ENCODE measurements around the gene NCOR1.
"Not testable (repeated sequence)": the region's sequence is repeated elsewhere in the genome, so short reads cannot be mapped to it uniquely, and the experiment has no call there.

Gene NCOR1

DNA sequence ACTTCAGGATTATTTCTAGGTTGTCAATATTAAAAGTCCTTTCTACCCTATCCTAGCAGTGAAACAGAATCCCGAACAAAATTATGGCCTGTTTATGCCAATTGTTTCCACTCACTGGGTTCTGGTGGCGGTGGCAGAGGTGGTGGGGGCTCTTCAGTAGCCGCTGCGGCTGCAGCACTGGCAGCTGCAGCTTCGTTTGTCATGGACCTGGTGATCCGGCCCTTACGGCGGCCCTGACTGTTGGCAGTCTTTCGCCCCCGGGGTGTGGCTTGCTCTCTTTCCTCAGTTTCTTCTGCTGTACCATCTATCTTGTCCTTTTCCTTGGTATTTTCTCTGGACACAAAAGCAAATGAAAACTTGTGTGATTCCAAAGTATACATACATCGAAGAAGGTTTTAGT, 94.4 kb downstream of the NCOR1 start:
- no peak overlapping the region for H3K27ac ChIP-seq
- no peak for TF ChIP-seq ZFX (IDR thresholded peaks at IDR 0.05)
- TF ChIP-seq, protein P1, sequence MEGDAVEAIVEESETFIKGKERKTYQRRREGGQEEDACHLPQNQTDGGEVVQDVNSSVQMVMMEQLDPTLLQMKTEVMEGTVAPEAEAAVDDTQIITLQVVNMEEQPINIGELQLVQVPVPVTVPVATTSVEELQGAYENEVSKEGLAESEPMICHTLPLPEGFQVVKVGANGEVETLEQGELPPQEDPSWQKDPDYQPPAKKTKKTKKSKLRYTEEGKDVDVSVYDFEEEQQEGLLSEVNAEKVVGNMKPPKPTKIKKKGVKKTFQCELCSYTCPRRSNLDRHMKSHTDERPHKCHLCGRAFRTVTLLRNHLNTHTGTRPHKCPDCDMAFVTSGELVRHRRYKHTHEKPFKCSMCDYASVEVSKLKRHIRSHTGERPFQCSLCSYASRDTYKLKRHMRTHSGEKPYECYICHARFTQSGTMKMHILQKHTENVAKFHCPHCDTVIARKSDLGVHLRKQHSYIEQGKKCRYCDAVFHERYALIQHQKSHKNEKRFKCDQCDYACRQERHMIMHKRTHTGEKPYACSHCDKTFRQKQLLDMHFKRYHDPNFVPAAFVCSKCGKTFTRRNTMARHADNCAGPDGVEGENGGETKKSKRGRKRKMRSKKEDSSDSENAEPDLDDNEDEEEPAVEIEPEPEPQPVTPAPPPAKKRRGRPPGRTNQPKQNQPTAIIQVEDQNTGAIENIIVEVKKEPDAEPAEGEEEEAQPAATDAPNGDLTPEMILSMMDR (conservative IDR thresholded peaks at IDR 0.05) = no peak

DNA sequence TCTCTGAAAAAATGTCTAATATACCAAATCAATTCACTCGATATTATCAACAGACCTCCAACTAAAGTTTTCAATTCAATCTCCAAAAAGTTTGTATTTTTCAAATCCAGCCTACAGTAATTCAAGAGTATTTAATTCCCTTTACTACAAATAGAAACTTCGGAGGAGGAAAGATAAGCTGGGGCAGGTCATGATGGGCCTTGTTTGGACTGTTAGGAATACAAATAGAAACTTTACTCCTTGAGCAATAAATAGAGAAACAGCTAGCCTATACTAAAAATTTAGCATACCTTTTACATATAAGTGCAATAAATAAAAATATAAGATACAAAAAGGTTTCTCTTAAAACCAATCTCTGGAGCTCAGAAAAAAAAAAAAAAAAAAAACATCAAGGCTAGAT, 98.2 kb downstream of the NCOR1 start:
- no peak overlapping the region for H3K27ac ChIP-seq
- TF ChIP-seq ZFX (IDR thresholded peaks at IDR 0.05) = no peak
- TF ChIP-seq, protein P1 (conservative IDR thresholded peaks at IDR 0.05) = no peak

DNA sequence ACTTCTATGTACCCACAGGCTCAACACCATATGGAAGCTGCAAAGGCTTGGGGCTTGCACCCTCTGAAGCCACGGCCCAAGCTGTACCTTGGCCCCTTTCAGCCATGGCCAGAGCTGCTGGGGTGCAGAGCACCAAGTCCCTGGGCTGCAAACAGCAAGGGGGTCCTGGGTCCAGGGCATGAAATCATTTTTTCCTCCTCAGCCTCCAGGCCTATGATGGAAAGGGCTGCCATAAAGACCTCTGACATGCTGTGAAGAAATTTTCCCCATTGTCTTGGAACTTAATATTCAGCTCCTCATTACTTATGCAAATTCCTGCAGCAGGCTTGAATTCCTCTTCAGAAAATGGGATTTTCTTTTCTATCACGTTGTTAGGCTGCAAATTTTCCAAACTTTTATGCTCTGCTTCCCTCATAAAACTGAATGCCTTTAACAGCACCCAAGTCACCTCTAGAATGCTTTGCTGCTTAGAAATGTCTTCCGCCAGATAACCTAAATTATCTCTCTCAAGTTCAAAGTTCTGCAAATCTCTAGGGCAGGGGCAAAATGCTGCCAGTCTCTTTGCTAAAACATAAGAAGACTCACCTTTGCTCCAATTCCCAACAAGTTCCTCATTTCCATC, 100.1 kb downstream of the NCOR1 start:
- H3K27ac ChIP-seq = not testable (repeated sequence)

DNA sequence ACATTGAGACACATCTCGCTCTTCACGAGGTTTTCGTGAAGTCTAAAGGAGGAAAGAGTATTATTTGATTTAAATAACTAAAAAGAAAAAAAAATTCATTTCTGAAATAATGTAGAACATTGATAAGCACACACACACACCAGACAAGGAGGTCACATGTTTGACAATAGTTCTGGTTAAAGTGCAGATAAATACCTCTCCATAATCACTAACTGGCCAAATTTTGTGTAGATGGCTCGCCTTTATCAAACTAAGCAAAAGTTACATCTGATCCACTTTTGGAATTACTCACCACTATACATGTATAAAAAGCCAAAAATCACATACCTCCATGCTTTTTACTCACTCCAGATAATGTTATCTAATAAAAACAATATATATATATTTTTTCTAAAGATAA, 106.5 kb downstream of the NCOR1 start:
- no peak for TF ChIP-seq ZFX (IDR thresholded peaks at IDR 0.05)
- TF ChIP-seq, protein P1 (conservative IDR thresholded peaks at IDR 0.05) = no peak
- no peak overlapping the region for H3K27ac ChIP-seq

DNA sequence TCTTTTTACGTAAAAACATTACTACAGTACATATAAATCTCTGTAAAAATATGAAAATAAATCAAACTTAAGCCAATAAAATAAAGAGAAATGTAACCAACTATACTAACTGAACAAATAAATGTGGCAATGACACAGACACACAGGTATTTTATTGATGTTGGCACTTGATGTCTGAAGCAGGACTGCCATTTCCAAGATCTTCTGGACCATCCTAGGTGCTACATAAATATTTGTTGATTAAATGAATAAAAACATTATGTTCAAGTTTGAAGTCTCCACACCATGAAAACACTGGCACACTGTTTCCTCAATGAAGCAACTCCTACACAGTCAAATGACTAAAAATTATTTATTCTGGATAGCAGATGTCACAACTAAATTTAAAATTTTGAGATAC, 106.9 kb downstream of the NCOR1 start:
- H3K27ac ChIP-seq = no peak overlapping the region
- no peak for TF ChIP-seq ZFX (IDR thresholded peaks at IDR 0.05)
- TF ChIP-seq, protein P1 (conservative IDR thresholded peaks at IDR 0.05) = no peak

DNA sequence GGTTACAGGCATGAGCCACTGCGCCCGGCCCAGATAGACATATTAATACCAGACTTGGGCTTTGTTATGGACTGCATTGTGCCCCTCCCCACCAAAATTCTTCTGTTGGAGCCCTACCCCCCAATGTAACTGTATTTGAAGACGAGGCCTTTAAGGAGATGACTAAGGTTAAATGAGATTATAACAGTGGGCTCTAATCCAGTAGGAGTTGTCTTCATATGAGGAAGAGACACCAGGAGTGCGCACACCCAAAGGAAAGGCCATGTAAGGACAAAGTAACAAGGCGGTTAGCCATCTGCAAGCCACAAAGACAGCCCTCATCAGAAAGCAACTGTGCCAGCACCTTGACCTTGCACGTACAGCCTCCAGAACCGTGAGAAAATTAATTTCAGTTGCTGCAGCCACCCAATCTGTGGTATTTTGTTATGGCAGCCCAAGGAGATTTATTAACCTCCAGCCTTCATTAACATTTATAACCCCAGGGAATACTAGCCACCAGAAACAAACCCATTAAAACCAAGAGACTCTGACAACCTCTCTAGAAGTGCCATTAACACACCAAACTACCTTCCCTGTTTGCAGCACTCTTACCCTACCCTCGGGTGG, 108.1 kb downstream of the NCOR1 start:
- TF ChIP-seq ZFX (IDR thresholded peaks at IDR 0.05) = no peak
- TF ChIP-seq, protein P1 (conservative IDR thresholded peaks at IDR 0.05) = no peak
- H3K27ac ChIP-seq = peak overlapping the region; percentile 50

DNA sequence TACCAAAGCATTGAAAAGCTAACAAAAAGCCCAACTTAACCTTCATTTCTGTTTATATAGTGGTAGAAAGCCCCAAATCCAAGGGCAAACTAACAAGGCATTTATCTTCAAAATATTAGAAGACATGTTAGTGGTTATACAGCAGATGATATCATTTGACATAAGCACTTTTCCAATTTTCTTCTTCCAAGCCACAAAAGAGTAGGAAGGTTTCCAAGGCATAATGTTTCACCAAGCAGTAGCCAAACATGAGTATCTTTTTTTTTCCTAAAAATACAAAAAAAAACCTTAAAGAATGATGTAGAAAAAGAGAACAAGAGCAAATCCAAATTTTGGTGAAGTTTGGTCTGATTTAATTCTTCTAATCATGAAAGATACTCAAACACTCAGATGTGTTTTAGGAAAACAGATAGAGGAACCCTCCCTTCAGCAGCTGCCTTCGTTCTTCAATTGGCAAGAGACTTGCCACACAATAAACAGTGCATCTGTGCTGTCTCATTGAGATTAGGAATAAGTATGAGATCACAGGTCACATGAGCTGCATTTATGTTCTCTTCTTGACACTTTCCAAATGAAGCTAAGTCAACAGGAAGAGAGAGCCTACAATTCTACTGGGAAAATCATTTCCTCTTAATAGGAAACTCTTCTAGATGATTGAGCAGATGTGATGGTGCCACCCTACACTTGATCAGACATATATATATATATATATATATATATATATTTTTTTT, 109.0 kb downstream of the NCOR1 start:
- H3K27ac ChIP-seq = no peak overlapping the region; the same call in 1 of the 2 replicates
- no peak for TF ChIP-seq ZFX (IDR thresholded peaks at IDR 0.05)
- TF ChIP-seq, protein P1 (conservative IDR thresholded peaks at IDR 0.05) = no peak

All from C4-2B (cell line).